Measurements from ENCODE around the gene LRRC8D.
"Not testable (repeated sequence)": the region's sequence is repeated elsewhere in the genome, so short reads cannot be mapped to it uniquely, and the experiment has no call there.

LRRC8D gene

GRCh38 chr1:89791064-89791726 is 29.6 kb upstream of the LRRC8D start:
- no peaks in the 10 kb centered on the region for H3K79me2 ChIP-seq
- TF ChIP-seq, protein P1, sequence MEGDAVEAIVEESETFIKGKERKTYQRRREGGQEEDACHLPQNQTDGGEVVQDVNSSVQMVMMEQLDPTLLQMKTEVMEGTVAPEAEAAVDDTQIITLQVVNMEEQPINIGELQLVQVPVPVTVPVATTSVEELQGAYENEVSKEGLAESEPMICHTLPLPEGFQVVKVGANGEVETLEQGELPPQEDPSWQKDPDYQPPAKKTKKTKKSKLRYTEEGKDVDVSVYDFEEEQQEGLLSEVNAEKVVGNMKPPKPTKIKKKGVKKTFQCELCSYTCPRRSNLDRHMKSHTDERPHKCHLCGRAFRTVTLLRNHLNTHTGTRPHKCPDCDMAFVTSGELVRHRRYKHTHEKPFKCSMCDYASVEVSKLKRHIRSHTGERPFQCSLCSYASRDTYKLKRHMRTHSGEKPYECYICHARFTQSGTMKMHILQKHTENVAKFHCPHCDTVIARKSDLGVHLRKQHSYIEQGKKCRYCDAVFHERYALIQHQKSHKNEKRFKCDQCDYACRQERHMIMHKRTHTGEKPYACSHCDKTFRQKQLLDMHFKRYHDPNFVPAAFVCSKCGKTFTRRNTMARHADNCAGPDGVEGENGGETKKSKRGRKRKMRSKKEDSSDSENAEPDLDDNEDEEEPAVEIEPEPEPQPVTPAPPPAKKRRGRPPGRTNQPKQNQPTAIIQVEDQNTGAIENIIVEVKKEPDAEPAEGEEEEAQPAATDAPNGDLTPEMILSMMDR (IDR thresholded peaks at IDR 0.05), result no peak
- no peak overlapping the region for H3K9ac ChIP-seq
- H3K4me2 ChIP-seq (ENCODE audit: low read length), result no peak overlapping the region
- H3K4me3 ChIP-seq (ENCODE audit: low read depth, low read length), result no peak overlapping the region
- H3K9me3 ChIP-seq (ENCODE audit: control insufficient read depth, low read length), result no peaks in the 10 kb centered on the region
- H3K36me3 ChIP-seq (ENCODE audit: control insufficient read depth, insufficient read depth, low read length), result no peaks in the 10 kb centered on the region
- no peaks in the 10 kb centered on the region for H3K4me1 ChIP-seq
- H3K27ac ChIP-seq, result no peak overlapping the region
- H2AFZ ChIP-seq, result no peak overlapping the region
- no peaks in the 10 kb centered on the region for H3K27me3 ChIP-seq (ENCODE audit: control insufficient read depth, insufficient read depth, low read length)

- no peak overlapping the region for H3K9ac ChIP-seq
- H3K4me3 ChIP-seq (ENCODE audit: low read depth, low read length), result no peak overlapping the region
- no peak overlapping the region for H2AFZ ChIP-seq
- TF ChIP-seq, protein P1 (IDR thresholded peaks at IDR 0.05), result no peak
- H3K36me3 ChIP-seq (ENCODE audit: control insufficient read depth, insufficient read depth, low read length), result no peaks in the 10 kb centered on the region
- no peaks in the 10 kb centered on the region for H3K27me3 ChIP-seq (ENCODE audit: control insufficient read depth, insufficient read depth, low read length)
- H3K79me2 ChIP-seq, result no peaks in the 10 kb centered on the region
- no peaks in the 10 kb centered on the region for H3K9me3 ChIP-seq (ENCODE audit: control insufficient read depth, low read length)
- H3K4me2 ChIP-seq (ENCODE audit: low read length), result no peak overlapping the region
- no peak overlapping the region for H3K27ac ChIP-seq
- H3K4me1 ChIP-seq, result no peaks in the 10 kb centered on the region
Measured at GRCh38 chr1:89794406-89794805, 26.4 kb upstream of the LRRC8D start.

DNA sequence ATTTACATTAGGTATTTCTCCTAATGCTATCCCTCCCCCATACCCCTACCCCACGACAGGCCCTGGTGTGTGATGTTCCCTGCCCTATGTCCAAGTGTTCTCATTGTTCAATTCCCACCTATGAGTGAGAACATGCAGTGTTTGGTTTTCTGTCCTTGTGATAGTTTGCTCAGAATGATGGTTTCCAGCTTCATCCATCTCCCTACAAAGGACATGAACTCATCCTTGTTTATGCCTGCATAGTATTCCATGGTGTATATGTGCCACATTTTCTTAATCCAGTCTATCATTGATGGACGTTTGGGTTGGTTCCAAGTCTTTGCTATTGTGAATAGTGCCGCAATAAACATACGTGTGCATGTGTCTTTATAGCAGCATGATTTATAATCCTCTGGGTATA is 25.3 kb upstream of the LRRC8D start:
- H3K9ac ChIP-seq; H3K27ac ChIP-seq; H3K36me3 ChIP-seq (ENCODE audit: control insufficient read depth, insufficient read depth, low read length); H3K79me2 ChIP-seq; H3K4me2 ChIP-seq (ENCODE audit: low read length); H3K9me3 ChIP-seq (ENCODE audit: control insufficient read depth, low read length); H3K4me1 ChIP-seq; H3K27me3 ChIP-seq (ENCODE audit: control insufficient read depth, insufficient read depth, low read length); H2AFZ ChIP-seq; H3K4me3 ChIP-seq (ENCODE audit: low read depth, low read length): not testable (repeated sequence)

- not testable (repeated sequence) for H3K4me1 ChIP-seq; H3K4me2 ChIP-seq (ENCODE audit: low read length); H3K9me3 ChIP-seq (ENCODE audit: control insufficient read depth, low read length); H2AFZ ChIP-seq; H3K36me3 ChIP-seq (ENCODE audit: control insufficient read depth, insufficient read depth, low read length); H3K27ac ChIP-seq; H3K9ac ChIP-seq; H3K4me3 ChIP-seq (ENCODE audit: low read depth, low read length); H3K79me2 ChIP-seq; H3K27me3 ChIP-seq (ENCODE audit: control insufficient read depth, insufficient read depth, low read length)
Measured at GRCh38 chr1:89797876-89798275, 23.0 kb upstream of the LRRC8D start.

DNA sequence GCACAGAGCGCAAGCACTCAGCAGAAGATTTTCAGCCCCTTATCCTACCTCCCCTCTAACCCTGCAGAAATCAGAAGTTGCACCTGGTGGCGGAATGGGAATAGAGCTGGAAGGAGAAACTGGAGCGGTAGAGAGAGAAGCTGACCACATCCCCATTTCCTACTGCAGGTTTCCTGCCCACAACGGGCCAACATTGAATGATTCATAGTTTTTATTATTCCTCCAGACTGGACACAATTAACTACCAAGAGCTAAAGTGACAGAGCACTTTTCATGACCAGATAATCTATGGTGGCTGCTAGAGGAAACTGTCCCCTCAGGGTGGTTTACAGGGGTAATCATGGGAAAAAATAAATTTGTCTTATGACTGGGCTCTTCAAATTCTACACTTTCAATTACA is 21.3 kb upstream of the LRRC8D start:
- Histone ChIP-seq H3K9me3 (ENCODE audit: control insufficient read depth, low read length) (no peaks in the 10 kb centered on the region), H3K27ac (no peak overlapping the region), H3K4me2 (ENCODE audit: low read length) (no peak overlapping the region), H2AFZ (no peak overlapping the region), H3K79me2 (no peaks in the 10 kb centered on the region), H3K4me1 (no peaks in the 10 kb centered on the region), H3K9ac (no peak overlapping the region), H3K4me3 (ENCODE audit: low read depth, low read length) (no peak overlapping the region), H3K36me3 (ENCODE audit: control insufficient read depth, insufficient read depth, low read length) (no peaks in the 10 kb centered on the region), H3K27me3 (ENCODE audit: control insufficient read depth, insufficient read depth, low read length) (no peaks in the 10 kb centered on the region)
- TF ChIP-seq, protein P1 (IDR thresholded peaks at IDR 0.05), result no peak

Data from parathyroid adenoma (tissue), 2 donors.